GOT3 (cell line): ENCODE results near the gene GPR148.

Experiments used
- DNase-seq: peaks from one replicate; lab custom pipeline; 2025; ENCODE audit warnings: mixed read lengths; lab: John Stamatoyannopoulos, UW

The GPR148 gene

DNA sequence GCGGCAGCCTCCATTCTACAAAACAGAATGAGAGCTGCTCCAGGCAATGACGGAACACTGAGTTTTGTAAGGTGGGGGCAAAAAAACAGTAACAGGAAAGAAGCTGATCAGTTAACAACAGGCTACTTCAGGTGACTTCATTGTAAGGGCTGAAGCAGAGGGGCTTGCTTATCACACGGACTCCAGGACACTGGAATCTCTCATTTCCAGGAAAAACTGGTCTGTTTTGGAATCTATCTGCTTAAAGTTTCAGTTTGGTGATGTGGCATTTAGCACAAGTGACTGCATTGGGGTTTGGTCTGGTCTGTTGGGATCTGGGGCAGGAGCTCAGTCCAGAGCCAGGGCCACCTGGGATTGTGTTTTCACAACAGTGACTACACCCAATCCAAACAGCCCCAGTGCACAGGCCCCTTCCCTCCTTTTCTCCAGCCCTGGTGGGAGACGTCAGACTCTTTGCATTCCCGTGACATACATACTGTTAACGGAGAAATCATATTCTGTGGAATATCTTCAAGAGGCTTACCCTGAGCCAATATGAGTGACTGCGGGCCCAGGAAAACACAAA, 40.6 kb downstream of the GPR148 start:
- DNase-seq: no peak

DNA sequence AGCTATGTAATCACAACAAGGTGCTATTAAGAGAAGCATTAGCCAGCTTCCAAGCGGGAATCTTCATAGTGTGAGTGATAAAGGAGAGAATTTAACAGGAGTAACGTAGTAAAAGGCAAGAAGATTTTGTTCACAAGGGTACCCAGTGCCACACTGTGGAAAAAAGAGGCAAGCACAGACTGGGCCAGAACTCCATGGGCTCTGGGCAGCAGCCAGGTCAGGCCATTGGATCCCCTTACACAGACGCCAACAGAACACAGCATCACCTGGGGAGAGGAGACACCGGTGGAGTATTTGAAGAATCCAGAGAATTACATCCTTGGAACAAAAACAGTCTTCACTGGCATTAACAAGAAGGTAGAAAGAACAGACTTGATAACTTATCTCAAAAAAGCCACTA, 47.7 kb downstream of the GPR148 start:
- no peak for DNase-seq

DNA sequence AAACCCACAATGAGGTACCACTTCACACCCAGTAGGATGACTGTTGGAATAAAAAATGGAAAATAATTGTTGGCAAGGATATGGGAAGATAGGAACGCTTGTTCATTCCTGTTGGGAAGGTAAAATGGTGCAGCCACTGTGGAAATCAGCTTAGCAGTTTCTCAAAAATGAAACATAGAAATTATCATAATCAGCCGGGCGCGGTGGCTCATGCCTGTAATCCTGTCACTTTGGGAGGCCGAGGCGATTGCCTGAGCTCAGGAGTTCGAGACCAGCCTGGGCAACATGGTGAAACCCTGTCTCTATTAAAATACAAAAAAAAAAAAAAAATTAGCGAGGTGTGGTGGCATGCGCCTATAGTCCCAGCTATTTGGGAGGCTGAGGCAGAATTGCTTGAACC, 49.9 kb downstream of the GPR148 start:
- DNase-seq: no peak
